ENCODE data around the gene AK1.
"Not testable (repeated sequence)": the region's sequence is repeated elsewhere in the genome, so short reads cannot be mapped to it uniquely, and the experiment has no call there.

- TF ChIP-seq TCF7 (IDR thresholded peaks at IDR 0.05; ENCODE audit: low read depth); JUND (CRISPR knock-in tag; IDR thresholded peaks at IDR 0.05); ZSCAN22 (CRISPR knock-in tag; IDR thresholded peaks at IDR 0.05); ZNF362 (CRISPR knock-in tag; IDR thresholded peaks at IDR 0.05; ENCODE audit: borderline replicate concordance); EZH2 (conservative IDR thresholded peaks at IDR 0.05; ENCODE audit: low read depth, low read length); CHD2 (IDR thresholded peaks at IDR 0.05; ENCODE audit: low read depth, low read length); HNRNPLL (IDR thresholded peaks at IDR 0.05; ENCODE audit: low read depth, low read length, poor library complexity, severe bottlenecking); CTCF (CRISPR knock-in tag; IDR thresholded peaks at IDR 0.05): not testable (repeated sequence)
- TF ChIP-seq, protein P1, sequence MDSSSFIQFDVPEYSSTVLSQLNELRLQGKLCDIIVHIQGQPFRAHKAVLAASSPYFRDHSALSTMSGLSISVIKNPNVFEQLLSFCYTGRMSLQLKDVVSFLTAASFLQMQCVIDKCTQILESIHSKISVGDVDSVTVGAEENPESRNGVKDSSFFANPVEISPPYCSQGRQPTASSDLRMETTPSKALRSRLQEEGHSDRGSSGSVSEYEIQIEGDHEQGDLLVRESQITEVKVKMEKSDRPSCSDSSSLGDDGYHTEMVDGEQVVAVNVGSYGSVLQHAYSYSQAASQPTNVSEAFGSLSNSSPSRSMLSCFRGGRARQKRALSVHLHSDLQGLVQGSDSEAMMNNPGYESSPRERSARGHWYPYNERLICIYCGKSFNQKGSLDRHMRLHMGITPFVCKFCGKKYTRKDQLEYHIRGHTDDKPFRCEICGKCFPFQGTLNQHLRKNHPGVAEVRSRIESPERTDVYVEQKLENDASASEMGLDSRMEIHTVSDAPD (CRISPR knock-in tag; IDR thresholded peaks at IDR 0.05): not testable (repeated sequence)
Measured at GRCh38 chr9:127870153-127870491, 7.4 kb downstream of the AK1 start.

All from HepG2 (cell line).